H1 (cell line): Measurements from ENCODE around the gene GBP7. TPM values are rescaled to one million over a fixed set of nuclear protein-coding genes. Genes with fewer than 3 reads are reported as not detected.

ENCODE experiments used
- CTCF ChIA-PET: fragments of 300-600 bp; sonication (Branson Sonifier 250); formaldehyde crosslinking; loops from one replicate; lab custom pipeline; 2021; ENCODE audit not compliant: partially characterized antibody; lab: Charles Lee
- POLR2A ChIA-PET: fragments of 300-600 bp; sonication (Branson Sonifier 250); formaldehyde crosslinking; loops from one replicate; lab custom pipeline; 2021; ENCODE audit warnings: inconsistent platforms; ENCODE audit not compliant: partially characterized antibody; lab: Charles Lee
- DNase-seq, 2 experiments: peaks; one replicate each; pipeline versions ENCODE4 v3.0.0 to v3.0.0-alpha.2; 2010 to 2022; ENCODE audit warnings: low spot score in 2 of 2, low read depth in 1 of 2, mixed read lengths in 1 of 2
- FAIRE-seq: peaks from 2 replicates; lab custom pipeline; 2011; peaks lifted over from hg19 to GRCh38; lab: Jason Lieb, UNC
- H2AFZ ChIP-seq: 2 replicates; pipeline ENCODE4 v1.8.1; 2012; ENCODE audit warnings: low read length, inconsistent platforms
- H2AK5ac ChIP-seq: 2 replicates; pipeline ENCODE4 v1.6.1; 2013; ENCODE audit warnings: low read depth, low read length
- H2BK120ac ChIP-seq: replicated peaks from 2 replicates; pipeline ENCODE3; 2013; ENCODE audit warnings: low read depth, low read length, inconsistent platforms
- H2BK12ac ChIP-seq: 2 replicates; pipeline ENCODE4 v1.6.1; 2013; ENCODE audit warnings: low read depth, low read length
- H2BK15ac ChIP-seq: 2 replicates; pipeline ENCODE4 v1.6.1; 2013; ENCODE audit warnings: low read length
- H2BK20ac ChIP-seq: 2 replicates; pipeline ENCODE4 v1.6.1; 2013; ENCODE audit warnings: low read length
- H2BK5ac ChIP-seq: 2 replicates; pipeline ENCODE4 v1.6.1; 2013; ENCODE audit warnings: low read depth, low read length
- H3K14ac ChIP-seq: 2 replicates; pipeline ENCODE4 v1.6.1; 2013; ENCODE audit warnings: inconsistent platforms; ENCODE audit not compliant: insufficient read length
- H3K18ac ChIP-seq: 2 replicates; pipeline ENCODE4 v1.6.1; 2013; ENCODE audit warnings: low read length; ENCODE audit errors: extremely low read depth
- H3K23ac ChIP-seq: 2 replicates; pipeline ENCODE4 v1.6.1; 2013; ENCODE audit warnings: inconsistent platforms; ENCODE audit not compliant: insufficient read length
- H3K23me2 ChIP-seq: 2 replicates; pipeline ENCODE4 v1.6.1; 2013; ENCODE audit warnings: low read depth, low read length
- H3K27ac ChIP-seq: 2 replicates; pipeline ENCODE4 v1.6.1; 2011; ENCODE audit warnings: low read depth, low read length, inconsistent platforms
- H3K27me3 ChIP-seq, 4 experiments: replicated peaks in 1 of 4; 1 replicate in 1 of 4; 2 replicates in 3 of 4; pipeline versions ENCODE4 v1.6.1 to v1.8.1; 2011 to 2013; ENCODE audit warnings: low read length in 3 of 4, mild to moderate bottlenecking in 3 of 4, inconsistent platforms in 2 of 4, mixed read lengths in 2 of 4, moderate library complexity in 1 of 4; ENCODE audit not compliant: control insufficient read depth in 3 of 4, insufficient read depth in 3 of 4; ENCODE audit errors: extremely low read depth in 1 of 4
- H3K36me3 ChIP-seq, 4 experiments: 2 replicates each; pipeline versions ENCODE4 v1.6.1 to v1.8.1; 2011 to 2013; ENCODE audit warnings: mild to moderate bottlenecking in 4 of 4, low read length in 3 of 4, moderate library complexity in 2 of 4, control low read depth in 1 of 4, inconsistent platforms in 1 of 4; ENCODE audit not compliant: insufficient read depth in 4 of 4, control insufficient read depth in 2 of 4
- H3K4ac ChIP-seq: replicated peaks from 2 replicates; pipeline ENCODE3; 2013; ENCODE audit warnings: low read length, low read depth, mixed read lengths, inconsistent platforms; ENCODE audit not compliant: insufficient read length
- H3K4me1 ChIP-seq, 4 experiments: replicated peaks in 1 of 4; 1 replicate in 1 of 4; 2 replicates in 3 of 4; pipeline versions ENCODE4 v1.6.1 to v1.8.1; 2011 to 2013; ENCODE audit warnings: low read length in 3 of 4, inconsistent platforms in 2 of 4, mixed read lengths in 1 of 4; ENCODE audit not compliant: insufficient read depth in 4 of 4, control insufficient read depth in 3 of 4
- H3K4me2 ChIP-seq, 2 experiments: 2 replicates each; pipeline versions ENCODE4 v1.6.1 to v1.8.1; 2011 to 2013; ENCODE audit warnings: low read depth in 2 of 2, low read length in 2 of 2, control low read depth in 1 of 2, inconsistent platforms in 1 of 2, mild to moderate bottlenecking in 1 of 2; ENCODE audit not compliant: insufficient read depth in 1 of 2
- H3K4me3 ChIP-seq, 4 experiments: fragments of 200-600, 300-600 bp in 1 of 4; sonication (generic), shearing (Covaris generic), sonication (Bioruptor Twin) in 1 of 4; 2 replicates each; pipeline versions ENCODE4 v1.5.1 to v1.8.1; 2011 to 2016; ENCODE audit warnings: low read length in 4 of 4, low read depth in 3 of 4, control low read depth in 2 of 4, inconsistent platforms in 2 of 4, mild to moderate bottlenecking in 2 of 4, mixed read lengths in 1 of 4, moderate library complexity in 1 of 4; ENCODE audit not compliant: insufficient read depth in 2 of 4; ENCODE audit errors: extremely low read depth in 1 of 4
- H3K56ac ChIP-seq: replicated peaks from 2 replicates; pipeline ENCODE3; 2013; ENCODE audit warnings: low read depth, mild to moderate bottlenecking, mixed read lengths, low read length, inconsistent platforms; ENCODE audit not compliant: insufficient read length
- H3K79me1 ChIP-seq: 2 replicates; pipeline ENCODE4 v1.6.1; 2013; ENCODE audit warnings: low read depth, low read length, control low read depth
- H3K79me2 ChIP-seq, 2 experiments: 2 replicates each; pipeline versions ENCODE4 v1.6.1 to v1.8.1; 2012 to 2013; ENCODE audit warnings: low read length in 2 of 2, mild to moderate bottlenecking in 2 of 2, inconsistent platforms in 1 of 2; ENCODE audit not compliant: insufficient read depth in 2 of 2, control insufficient read depth in 1 of 2
- H3K9ac ChIP-seq, 4 experiments: replicated peaks in 1 of 4; 1 replicate in 1 of 4; 2 replicates in 3 of 4; pipeline versions ENCODE4 v1.6.1 to v1.8.1; 2011 to 2013; ENCODE audit warnings: low read depth in 3 of 4, low read length in 3 of 4, control low read depth in 2 of 4, mild to moderate bottlenecking in 2 of 4, moderate library complexity in 2 of 4, inconsistent platforms in 1 of 4; ENCODE audit errors: extremely low read depth in 1 of 4
- H3K9me3 ChIP-seq, 2 experiments: 2 replicates each; pipeline versions ENCODE4 v1.6.1 to v1.8.1; 2012 to 2013; ENCODE audit warnings: mild to moderate bottlenecking in 2 of 2, moderate library complexity in 2 of 2, control low read depth in 1 of 2, inconsistent platforms in 1 of 2, low read depth in 1 of 2, low read length in 1 of 2, mixed read lengths in 1 of 2; ENCODE audit not compliant: insufficient read depth in 2 of 2
- H4K20me1 ChIP-seq, 2 experiments: replicated peaks in 1 of 2; 2 replicates each; pipeline versions ENCODE3 to v1.8.1; 2011 to 2013; ENCODE audit warnings: inconsistent platforms in 2 of 2, low read length in 2 of 2, mild to moderate bottlenecking in 1 of 2; ENCODE audit not compliant: insufficient read depth in 2 of 2, control insufficient read depth in 1 of 2
- H4K5ac ChIP-seq: 2 replicates; pipeline ENCODE4 v1.6.1; 2013; ENCODE audit warnings: low read length, low read depth, mixed read lengths, inconsistent platforms; ENCODE audit not compliant: insufficient read length
- H4K8ac ChIP-seq: 2 replicates; pipeline ENCODE4 v1.8.0; 2013; ENCODE audit warnings: mild to moderate bottlenecking, moderate library complexity, low read length, inconsistent platforms; ENCODE audit not compliant: insufficient read depth; ENCODE audit errors: extremely low read depth
- H4K91ac ChIP-seq: replicated peaks from 2 replicates; pipeline ENCODE3; 2013; ENCODE audit warnings: low read length, mixed read lengths, inconsistent platforms; ENCODE audit not compliant: insufficient read length
- BACH1 ChIP-seq: IDR thresholded peaks from 2 replicates; pipeline ENCODE4 v1.6.1; 2012; ENCODE audit warnings: low read length, improper control_type of control experiment
- JUND ChIP-seq: IDR thresholded peaks from 2 replicates; pipeline ENCODE4 v1.6.1; 2011; ENCODE audit warnings: mild to moderate bottlenecking, improper control_type of control experiment, low read length
- ZNF274 ChIP-seq: IDR thresholded peaks from 2 replicates; pipeline ENCODE4 v1.7.0; 2012; ENCODE audit warnings: low read length, borderline replicate concordance; ENCODE audit errors: extremely low read depth
- WGBS, 2 experiments: shearing (Covaris generic) in 1 of 2; methylation state at CpG; one replicate each; pipeline versions ENCODE4 v1.1.6 to v1.1.7; 2013 to 2015; ENCODE audit warnings: low lambda C conversion rate in 2 of 2, mixed read lengths in 2 of 2, inconsistent platforms in 1 of 2, low coverage in 1 of 2, missing lambda C conversion rate in 1 of 2; ENCODE audit not compliant: insufficient replicate concordance in 2 of 2, insufficient coverage in 1 of 2, insufficient read length in 1 of 2; ENCODE audit errors: extremely low coverage in 1 of 2, missing lambda C conversion rate in 1 of 2; 5-methylcytosine and 5-hydroxymethylcytosine counted together
- polyA plus RNA-seq, 7 experiments: library from polyadenylated mRNA; depleted of rRNA in 3 of 7; stranded (reverse) in 5 of 7; unstranded in 2 of 7; fragments of >200 nt in 5 of 7; fragments of 200-250 nt in 2 of 7; gene quantifications; 1 replicate in 5 of 7; 2 replicates in 1 of 7; 4 replicates in 1 of 7; pipeline versions ENCODE4 v1.2.1 to v1.2.3, GENCODE V29; 2011 to 2013; ENCODE audit warnings: missing spikeins in 2 of 7, mixed read lengths in 2 of 7
- total RNA-seq: library from RNA; stranded (reverse); fragmentation: NEBNext Ultra II Directional; extraction: Animal tissue kit (Norgen Biotek cat#: 25700); gene quantifications from 2 replicates; pipeline ENCODE4 v1.2.1, GENCODE V29; 2021

The GBP7 gene
- total and polyA plus RNA-seq, 2 of the 8 experiments (the other 6 are each of a cell fraction or from before 2014, with no cell fraction given) = not detected

DNA sequence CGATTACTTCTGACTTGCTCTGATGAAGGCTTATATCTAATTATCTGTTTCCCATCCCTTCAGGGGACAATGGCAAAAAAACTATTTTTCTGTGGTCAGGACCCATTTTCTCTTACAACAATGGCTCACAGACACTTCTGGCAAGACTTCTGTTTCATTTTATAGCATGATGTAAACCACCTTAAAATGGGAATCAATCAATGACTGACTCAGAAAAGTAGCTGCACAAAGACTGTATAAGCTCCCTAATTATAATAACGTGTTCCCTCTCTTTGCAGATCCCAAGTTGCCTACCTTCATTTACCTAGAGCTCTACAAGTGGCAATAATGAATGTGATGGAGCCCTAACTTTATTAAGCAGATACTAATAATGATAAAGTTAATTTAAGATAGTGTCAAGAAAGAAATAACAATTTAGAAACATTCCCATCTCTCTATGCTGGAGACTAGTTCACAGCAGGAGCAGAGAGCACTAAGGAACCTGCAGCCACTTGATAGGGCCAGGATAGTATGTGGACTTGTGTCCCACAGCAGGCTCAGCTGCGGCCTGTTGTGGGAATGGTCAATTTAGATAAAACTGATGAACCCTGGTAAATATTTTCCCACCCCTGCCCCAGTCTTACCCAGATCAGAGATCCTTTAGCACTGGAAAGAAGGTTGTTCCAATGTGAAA is 50.4 kb downstream of the GBP7 start:
- H2BK5ac ChIP-seq = no peak overlapping the region
- no peak overlapping the region for H3K9ac ChIP-seq
- no peak overlapping the region for H3K4me3 ChIP-seq
- H3K14ac ChIP-seq = no peak overlapping the region
- H3K79me2 ChIP-seq = no peaks in the 10 kb centered on the region
- H4K5ac ChIP-seq = no peak overlapping the region
- no peak overlapping the region for H2BK15ac ChIP-seq
- no peak overlapping the region for H3K23ac ChIP-seq
- no peak overlapping the region for H3K4ac ChIP-seq
- H3K4me1 ChIP-seq = no peaks in the 10 kb centered on the region
- no peaks in the 10 kb centered on the region for H3K36me3 ChIP-seq
- no peaks in the 10 kb centered on the region for H3K79me1 ChIP-seq
- H2BK12ac ChIP-seq = no peak overlapping the region
- H3K4me2 ChIP-seq = no peak overlapping the region
- no peak overlapping the region for H4K8ac ChIP-seq
- no peak overlapping the region for H2AK5ac ChIP-seq
- DNase-seq = no peak
- H2AFZ ChIP-seq = peak overlapping the region; percentile 41; the same call in 1 of the 2 replicates
- H2BK20ac ChIP-seq = no peak overlapping the region
- H4K20me1 ChIP-seq = no peaks in the 10 kb centered on the region
- no peak overlapping the region for H2BK120ac ChIP-seq
- no peak for FAIRE-seq
- no peaks in the 10 kb centered on the region for H3K23me2 ChIP-seq
- H3K56ac ChIP-seq = no peak overlapping the region
- no peak overlapping the region for H4K91ac ChIP-seq
- CTCF ChIA-PET = no interaction called here
- H3K18ac ChIP-seq = no peak overlapping the region
- no peaks in the 10 kb centered on the region for H3K9me3 ChIP-seq
- 79% methylated on average over 3 of the region's 3 CpGs; no CpG with 5 or more reads in 1 of the 2 experiments for WGBS, 2 experiments
- POLR2A ChIA-PET = no interaction called here
- peaks cover 0 to 1% (median 0%) of the 10 kb centered on the region in 4 experiments; a peak in 1 of 7 replicates for H3K27me3 ChIP-seq
- H3K27ac ChIP-seq = no peak overlapping the region
- TF ChIP-seq JUND = no peak
- no peak for TF ChIP-seq ZNF274
- no peak for TF ChIP-seq BACH1
